ENCODE measurements around the gene STYXL1.

- TF ChIP-seq EZH2 (IDR thresholded peaks at IDR 0.05; ENCODE audit: insufficient read depth, low read length) (no peak), CTCF (IDR thresholded peaks at IDR 0.05; ENCODE audit: insufficient read depth, low read depth, low read length) (no peak)
Observed at GRCh38 chr7:75981453-75982305, 66.1 kb downstream of the STYXL1 start.

All from astrocyte (in vitro differentiated cells and primary cell).